ENCODE results near the gene VRTN.
"Not testable (repeated sequence)": the region's sequence is repeated elsewhere in the genome, so short reads cannot be mapped to it uniquely, and the experiment has no call there.

Gene VRTN, protein sequence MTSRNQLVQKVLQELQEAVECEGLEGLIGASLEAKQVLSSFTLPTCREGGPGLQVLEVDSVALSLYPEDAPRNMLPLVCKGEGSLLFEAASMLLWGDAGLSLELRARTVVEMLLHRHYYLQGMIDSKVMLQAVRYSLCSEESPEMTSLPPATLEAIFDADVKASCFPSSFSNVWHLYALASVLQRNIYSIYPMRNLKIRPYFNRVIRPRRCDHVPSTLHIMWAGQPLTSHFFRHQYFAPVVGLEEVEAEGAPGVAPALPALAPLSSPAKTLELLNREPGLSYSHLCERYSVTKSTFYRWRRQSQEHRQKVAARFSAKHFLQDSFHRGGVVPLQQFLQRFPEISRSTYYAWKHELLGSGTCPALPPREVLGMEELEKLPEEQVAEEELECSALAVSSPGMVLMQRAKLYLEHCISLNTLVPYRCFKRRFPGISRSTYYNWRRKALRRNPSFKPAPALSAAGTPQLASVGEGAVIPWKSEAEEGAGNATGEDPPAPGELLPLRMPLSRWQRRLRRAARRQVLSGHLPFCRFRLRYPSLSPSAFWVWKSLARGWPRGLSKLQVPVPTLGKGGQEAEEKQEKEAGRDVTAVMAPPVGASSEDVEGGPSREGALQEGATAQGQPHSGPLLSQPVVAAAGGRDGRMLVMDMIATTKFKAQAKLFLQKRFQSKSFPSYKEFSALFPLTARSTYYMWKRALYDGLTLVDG

DNA sequence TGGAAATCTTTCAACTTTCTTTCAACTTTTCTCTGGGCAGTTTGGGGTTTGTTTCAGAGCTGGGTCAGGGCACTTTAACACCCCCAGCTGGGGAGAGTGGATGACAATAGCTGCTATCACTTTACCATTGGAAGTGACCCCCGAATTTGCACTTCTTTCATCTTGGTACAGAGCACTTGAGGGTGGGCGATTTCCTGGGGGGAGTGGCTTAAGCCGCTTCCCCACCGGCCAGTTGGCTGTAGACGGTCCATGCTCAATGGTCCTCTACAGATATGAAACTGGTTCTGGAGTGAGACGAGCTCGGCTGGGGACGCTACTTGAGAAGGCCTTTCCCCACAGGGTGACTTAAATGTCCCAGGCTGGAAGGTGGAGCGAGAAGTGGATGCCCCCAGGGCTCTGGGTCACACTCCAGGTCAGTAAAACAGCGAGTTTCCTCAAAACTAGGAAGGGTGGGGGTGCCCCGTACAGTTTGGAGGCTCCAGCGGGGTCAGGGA is at the start of gene VRTN:
Gene VRTN (plus strand): TSS at position 231 of the 494 bp plus-strand sequence. CDS start 8,313 bp downstream, outside the sequence.
- in situ Hi-C loops (cut with MboI; ENCODE audit: low sequenced_read_pairs) = no loop called here

GRCh38 chr14:74299061-74299545 is 49.2 kb upstream of the VRTN start:
- in situ Hi-C loops (cut with MboI; ENCODE audit: low sequenced_read_pairs) = no loop called here

DNA sequence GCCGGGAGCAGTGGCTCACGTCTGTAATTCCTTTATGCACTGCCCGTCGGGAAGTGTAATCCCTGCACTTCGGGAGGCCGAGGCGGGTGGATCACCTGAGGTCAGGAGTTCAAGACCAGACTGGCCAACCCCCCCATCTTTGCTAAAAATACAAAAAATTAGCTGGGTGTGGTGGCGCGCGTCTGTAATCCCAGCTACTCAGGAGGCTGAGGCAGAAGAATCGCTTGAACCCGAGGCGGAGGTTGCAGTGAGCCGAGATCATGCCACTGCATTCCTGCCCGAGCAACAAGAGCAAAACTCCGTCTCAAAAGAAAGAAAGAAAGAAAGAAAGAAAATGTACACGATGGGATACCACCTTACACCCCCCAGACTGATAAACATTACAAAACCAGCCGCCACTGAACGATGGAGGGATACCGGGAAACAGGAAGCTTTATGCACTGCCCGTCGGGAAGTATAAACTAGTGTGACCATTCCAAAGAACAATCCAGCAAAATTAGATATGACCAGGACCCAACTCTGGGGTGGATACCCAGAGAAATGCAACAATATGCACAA is 46.6 kb upstream of the VRTN start:
- in situ Hi-C loops (cut with MboI; ENCODE audit: low sequenced_read_pairs) = no loop called here

GRCh38 chr14:74302152-74302628 is 46.1 kb upstream of the VRTN start:
- in situ Hi-C loops (cut with MboI; ENCODE audit: low sequenced_read_pairs) = no loop called here

DNA sequence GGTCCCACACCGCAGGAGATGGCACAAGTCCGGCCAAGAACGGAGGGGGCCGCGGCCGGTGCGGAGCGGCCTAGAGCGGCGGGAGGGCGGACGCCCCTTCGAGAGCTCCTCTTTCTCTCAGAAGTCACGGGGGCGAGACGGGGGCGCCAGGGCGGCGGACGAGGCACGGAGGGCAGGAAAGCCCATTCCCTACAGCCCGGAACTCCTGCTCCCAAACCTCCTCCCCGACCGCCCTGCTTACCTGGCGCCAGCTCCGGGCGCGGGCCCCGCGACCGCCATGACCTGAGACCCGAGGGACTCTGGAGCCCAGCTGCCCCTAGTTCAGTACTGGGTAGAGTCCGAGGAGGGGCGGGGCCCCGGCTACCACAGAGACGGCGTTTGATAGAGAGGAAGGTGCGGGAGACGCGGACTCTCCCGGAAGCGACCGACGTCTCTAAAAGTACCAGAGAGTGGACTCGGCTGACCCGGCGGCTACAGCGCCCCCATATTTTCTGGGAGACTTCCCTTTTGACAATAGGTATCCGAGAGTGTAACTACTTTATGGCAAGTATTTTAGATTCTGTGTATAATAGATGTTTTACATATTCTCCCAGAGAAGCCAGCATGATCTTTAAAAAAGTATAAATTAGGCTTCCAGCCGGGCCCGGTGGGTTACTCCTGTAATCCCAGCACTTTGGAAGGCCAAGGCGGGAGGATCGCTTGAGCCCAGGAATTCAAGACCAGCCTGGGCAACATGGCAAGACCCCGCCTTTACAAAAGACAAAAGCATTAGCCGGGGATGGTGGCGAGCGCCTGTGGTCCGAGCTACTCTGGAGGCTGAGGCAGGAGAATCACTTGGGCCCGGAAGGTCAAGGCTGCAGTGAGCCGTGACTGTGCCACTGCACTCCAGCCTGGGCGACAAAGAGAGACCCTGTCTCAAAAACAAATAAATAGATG is 45.4 kb upstream of the VRTN start, which contains the start of gene ABCD4:
Gene ABCD4 (minus strand): TSS at position 301 of the 936 bp plus-strand sequence. CDS start 22 bp downstream, at position 279.
- in situ Hi-C loops (cut with MboI; ENCODE audit: low sequenced_read_pairs) = no loop called here

- in situ Hi-C loops (cut with MboI; ENCODE audit: low sequenced_read_pairs) = no loop called here
Measured at GRCh38 chr14:74308695-74309094, 39.6 kb upstream of the VRTN start.

GRCh38 chr14:74309125-74310022 is 38.9 kb upstream of the VRTN start:
- in situ Hi-C loops (cut with MboI; ENCODE audit: low sequenced_read_pairs) = no loop called here

GRCh38 chr14:74312161-74312560 is 36.1 kb upstream of the VRTN start:
- in situ Hi-C loops (cut with MboI; ENCODE audit: low sequenced_read_pairs) = no loop called here

GRCh38 chr14:74313601-74314000 is 34.7 kb upstream of the VRTN start:
- in situ Hi-C loops (cut with MboI; ENCODE audit: low sequenced_read_pairs) = no loop called here

GRCh38 chr14:74314576-74314975 is 33.7 kb upstream of the VRTN start:
- in situ Hi-C loops (cut with MboI; ENCODE audit: low sequenced_read_pairs) = no loop called here

GRCh38 chr14:74324931-74325361 is 23.3 kb upstream of the VRTN start:
- in situ Hi-C loops (cut with MboI; ENCODE audit: low sequenced_read_pairs) = no loop called here

GRCh38 chr14:74325446-74325845 is 22.8 kb upstream of the VRTN start:
- in situ Hi-C loops (cut with MboI; ENCODE audit: low sequenced_read_pairs) = no loop called here

- in situ Hi-C loops (cut with MboI; ENCODE audit: low sequenced_read_pairs) = no loop called here
Measured at GRCh38 chr14:74326369-74327152, 21.7 kb upstream of the VRTN start.

GRCh38 chr14:74329950-74330552 is 18.2 kb upstream of the VRTN start:
- in situ Hi-C loops (cut with MboI; ENCODE audit: low sequenced_read_pairs) = not testable (repeated sequence)

DNA sequence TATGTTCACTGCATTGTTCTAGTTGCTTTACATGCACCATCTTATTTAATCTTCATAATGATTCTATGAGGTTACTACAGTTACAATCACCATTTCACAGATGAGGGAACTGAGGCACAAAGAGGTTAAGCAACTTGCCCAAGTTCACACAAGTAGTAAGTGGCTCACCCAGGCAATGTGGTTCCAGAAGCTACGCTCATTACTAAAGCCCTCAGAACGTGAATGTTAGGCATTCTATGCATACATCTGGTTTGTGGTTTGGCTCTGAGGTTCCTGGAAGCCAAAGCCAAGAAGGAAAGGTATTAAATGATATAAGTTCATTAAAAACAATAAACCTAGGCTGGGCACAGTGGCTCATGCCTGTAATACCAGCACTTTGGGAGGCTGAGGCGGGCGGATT is 14.4 kb upstream of the VRTN start:
- in situ Hi-C loops (cut with MboI; ENCODE audit: low sequenced_read_pairs) = no loop called here

DNA sequence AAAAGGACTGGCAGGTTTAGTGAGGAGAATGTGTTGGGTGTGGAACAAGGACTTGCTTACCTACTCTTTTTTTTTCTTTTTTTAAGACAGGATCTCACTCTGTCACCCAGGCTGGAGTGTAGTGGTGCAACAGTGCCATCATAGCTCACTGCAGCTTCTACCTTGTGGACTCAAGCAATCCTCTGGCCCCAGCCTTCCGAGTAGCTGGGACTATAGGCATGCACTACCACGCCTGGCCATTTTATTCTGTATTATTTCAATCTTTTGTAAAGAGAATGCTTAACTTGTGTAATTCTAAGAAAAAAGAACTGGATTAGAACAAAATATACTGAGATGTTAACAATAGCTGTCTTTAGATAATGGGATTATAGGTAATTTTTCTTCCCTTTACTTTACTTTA is 1.9 kb upstream of the VRTN start:
- in situ Hi-C loops (cut with MboI; ENCODE audit: low sequenced_read_pairs) = no loop called here

DNA sequence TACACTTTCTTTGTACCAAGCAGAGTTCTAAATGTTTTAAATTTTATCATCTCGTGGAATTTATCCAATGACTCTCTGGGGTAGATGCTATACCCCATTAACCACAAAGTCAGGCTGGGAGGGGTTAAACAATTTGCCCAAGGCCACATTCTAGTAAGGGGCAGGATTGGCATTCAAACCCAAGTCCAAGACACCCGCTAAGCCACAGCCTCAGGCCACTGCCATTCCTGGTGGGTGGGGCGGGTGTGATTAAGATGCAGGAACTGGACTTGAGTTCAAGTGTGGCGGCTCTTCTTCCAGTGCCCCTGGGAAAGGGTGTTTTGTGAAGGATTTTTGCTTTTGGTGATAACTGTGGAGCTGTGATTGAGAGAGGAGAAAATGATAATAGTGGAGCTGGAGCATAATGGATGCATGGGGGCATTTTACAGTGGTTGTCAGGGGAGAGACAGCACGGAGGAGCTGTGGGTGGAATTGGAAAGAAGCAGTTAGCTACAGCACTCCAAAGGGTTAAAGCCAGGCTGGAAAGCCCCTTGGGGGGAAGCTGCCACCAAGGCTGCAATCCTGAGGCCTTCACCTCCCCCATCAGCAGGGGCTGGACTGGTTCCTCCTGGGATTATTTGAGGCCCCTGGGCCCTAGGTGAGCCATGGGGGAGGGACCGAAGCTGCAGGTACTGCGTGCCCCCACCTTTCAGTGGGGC is 1.0 kb upstream of the VRTN start:
- in situ Hi-C loops (cut with MboI; ENCODE audit: low sequenced_read_pairs) = no loop called here

DNA sequence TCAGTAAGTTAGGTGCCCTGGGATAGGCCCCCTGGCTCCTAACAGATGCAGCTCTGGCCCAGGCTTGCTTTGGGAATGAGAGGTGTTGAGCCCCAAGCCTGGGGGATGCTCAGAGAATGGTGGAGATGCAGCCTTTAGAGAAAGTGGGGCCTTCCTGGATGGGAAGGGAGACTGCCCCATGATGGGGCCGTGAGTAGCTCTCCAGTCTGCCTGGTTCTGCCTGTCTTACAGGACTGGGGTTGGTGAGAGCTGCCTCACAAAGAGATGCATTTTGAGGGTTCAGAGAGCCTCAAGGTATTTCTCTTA is 523 bp upstream of the VRTN start:
- in situ Hi-C loops (cut with MboI; ENCODE audit: low sequenced_read_pairs) = no loop called here

Data from HL-60/S4 treated with retinoic acid at 250 ng/mL for 4 days and 3 days (cell line).